CD4-positive, alpha-beta T cell treated with Interleukin-15 for 4 hours (primary cell): Measurements from ENCODE around the gene SAP25.
"Not testable (repeated sequence)": the region's sequence is repeated elsewhere in the genome, so short reads cannot be mapped to it uniquely, and the experiment has no call there.

Experiments
- DNase-seq: peaks from one replicate; pipeline ENCODE4 v3.0.0-alpha.2; 2020; ENCODE audit warnings: low spot score

SAP25 gene

DNA sequence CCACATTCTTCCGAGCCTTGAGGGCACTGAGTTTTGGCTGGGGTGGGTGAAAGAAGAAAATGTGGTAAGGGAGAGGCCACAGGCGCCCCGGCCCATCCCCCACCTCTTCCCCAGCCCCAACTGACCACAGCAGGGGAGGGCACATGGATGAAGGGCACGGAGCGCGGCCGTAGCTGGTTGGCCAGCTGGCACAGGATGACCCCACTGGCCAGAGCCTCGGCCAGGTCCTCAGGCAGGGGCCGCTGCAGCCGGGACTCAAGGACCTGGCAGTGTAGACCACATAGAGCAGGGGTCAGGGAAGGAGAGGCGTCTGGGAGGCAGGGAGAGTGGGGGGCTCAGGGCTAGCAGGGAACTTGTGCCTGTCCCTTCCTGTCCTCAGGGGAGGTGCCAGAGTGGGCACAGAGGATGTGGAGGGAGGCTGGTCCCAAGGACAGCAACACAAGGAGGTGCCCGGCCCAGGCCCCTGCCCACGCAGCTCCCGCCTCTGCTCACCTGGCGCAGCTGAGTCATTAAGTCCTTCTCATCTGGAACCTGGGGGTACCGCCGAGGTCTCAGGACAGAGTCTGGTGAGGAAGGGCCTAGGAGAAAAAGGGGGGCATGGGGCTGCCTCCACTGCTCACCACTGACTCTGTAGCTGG, 2.2 kb upstream of the SAP25 start:
- no peak for DNase-seq

GRCh38 chr7:100575206-100575631, 1.5 kb upstream of the SAP25 start:
- no peak for DNase-seq

GRCh38 chr7:100574362-100575205, 884 bp upstream of the SAP25 start:
- no peak for DNase-seq

DNA sequence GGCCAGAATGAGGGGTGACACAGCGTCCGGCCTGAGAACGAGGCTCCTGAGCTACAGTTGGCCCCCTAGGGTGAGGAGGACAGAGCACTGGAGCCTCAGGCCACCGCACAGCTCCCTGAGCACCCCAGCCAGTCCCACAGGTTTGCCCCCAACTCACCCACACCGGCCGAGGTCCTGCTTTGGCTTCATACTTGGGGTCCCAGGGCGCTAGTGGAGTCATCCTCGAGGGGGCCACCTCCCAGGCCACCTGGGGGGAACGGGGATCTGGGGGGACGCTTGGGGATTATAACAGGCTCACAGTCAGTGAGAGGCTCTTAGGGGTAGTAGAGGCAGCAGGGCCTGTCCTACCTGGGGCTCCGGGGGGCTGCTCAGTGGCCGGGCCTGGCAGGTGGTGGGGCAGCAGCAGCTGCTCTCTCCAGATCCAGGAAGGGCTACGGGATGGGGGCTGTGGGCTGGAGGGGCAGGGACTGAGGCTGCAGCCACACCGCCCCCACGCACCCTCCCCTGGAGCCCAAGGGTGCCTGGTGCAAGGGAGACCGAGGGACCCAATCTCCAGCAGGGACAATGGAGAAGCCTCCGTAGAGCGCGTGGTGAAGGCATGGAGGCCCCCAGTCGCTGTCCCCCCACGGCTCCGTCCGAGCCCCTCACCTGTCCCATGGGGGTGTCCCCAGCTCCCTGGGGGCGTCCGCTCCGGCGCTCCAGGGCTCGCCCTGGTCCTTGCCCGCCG, 588 bp downstream of the SAP25 start:
- DNase-seq = no peak

- no peak for DNase-seq
Measured at GRCh38 chr7:100572281-100572948, 1.3 kb downstream of the SAP25 start.

DNA sequence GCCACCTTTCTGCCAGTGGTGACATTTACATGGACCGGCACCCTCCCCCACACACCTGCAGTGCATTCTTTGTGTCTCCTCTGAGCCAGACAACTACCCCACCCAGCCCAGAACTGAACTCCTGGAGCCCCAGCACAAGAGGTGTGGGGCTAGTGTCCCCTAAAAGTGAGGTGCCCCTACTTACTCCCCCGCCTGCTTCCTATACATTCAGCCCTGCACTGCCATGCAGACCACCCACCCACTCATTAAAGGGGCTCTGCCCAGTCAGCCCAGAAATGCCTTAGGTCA, 1.9 kb downstream of the SAP25 start:
- DNase-seq = no peak

DNA sequence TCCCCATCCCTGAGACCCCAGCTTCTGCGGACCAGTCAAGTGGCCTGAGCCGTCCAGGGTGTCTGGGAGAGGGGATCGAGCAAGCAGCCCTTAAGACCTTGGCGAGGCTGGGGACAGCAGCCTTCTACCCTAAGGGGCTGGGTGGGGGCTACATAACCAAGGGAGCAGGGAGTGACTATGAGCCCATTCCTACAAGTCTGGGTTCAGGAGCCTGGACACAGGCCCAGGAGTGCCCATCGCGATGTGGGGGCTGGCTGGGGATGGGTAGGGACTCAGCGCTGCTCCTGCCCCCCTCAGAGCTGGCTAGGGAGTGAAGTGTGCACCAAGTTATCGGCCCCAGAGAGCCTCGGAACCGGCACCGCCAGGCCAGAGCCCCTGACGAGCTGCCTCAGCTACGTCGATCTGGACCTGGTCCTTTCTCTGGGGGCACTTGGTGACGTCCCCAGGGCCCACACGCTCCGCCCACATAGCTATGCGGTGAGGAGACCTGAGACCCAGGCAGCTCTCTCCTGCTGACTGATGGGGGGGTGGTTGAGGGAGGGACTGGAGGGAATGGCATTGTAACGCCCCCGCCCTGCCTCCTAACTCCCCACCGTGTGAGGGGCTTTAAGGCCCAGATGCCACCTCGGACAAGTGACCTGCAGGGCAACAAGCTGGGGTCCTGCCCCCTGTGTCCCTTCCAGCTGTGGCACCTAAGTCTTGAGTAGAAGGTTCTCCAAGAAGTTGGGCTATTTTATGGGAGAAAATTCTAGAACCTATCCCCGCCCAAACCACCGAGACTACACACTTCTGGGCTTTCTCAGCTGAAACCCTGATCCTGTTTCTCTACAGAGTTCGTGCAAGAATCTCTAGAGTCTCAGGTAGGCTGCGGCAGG, 2.5 kb downstream of the SAP25 start:
- DNase-seq = no peak

GRCh38 chr7:100568896-100569844, 4.5 kb downstream of the SAP25 start:
- DNase-seq = peak; percentile 47

GRCh38 chr7:100568176-100568895, 5.4 kb downstream of the SAP25 start:
- DNase-seq = no peak

GRCh38 chr7:100567751-100568175, 5.9 kb downstream of the SAP25 start:
- no peak for DNase-seq

GRCh38 chr7:100567031-100567730, 6.5 kb downstream of the SAP25 start:
- no peak for DNase-seq

DNA sequence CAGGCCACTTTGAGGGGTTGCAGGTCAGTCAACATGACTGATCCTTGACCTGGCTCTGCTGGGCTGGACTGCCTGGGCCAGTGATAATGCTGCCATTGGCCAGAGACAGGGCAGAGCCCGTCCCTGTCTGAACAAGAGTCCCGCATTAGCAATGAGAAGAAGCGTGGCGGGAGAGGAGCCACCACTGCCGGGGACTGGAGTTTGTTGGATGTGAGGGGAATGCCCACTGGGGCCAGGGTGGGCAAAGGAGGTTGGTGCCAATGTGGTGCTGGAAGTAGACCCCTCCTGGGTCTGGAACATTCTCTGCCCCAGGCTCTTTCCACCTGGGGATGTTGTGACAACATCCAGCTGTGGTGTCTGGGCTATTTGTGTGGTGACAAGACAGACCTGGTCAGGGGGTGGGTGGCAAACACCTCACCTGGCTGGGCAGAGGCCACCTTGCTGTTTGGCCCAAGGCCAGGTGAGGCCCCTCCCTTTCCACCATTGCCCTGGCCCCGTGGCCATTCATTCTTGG, 7.6 kb downstream of the SAP25 start:
- no peak for DNase-seq

GRCh38 chr7:100565133-100565571, 8.5 kb downstream of the SAP25 start:
- no peak for DNase-seq

DNA sequence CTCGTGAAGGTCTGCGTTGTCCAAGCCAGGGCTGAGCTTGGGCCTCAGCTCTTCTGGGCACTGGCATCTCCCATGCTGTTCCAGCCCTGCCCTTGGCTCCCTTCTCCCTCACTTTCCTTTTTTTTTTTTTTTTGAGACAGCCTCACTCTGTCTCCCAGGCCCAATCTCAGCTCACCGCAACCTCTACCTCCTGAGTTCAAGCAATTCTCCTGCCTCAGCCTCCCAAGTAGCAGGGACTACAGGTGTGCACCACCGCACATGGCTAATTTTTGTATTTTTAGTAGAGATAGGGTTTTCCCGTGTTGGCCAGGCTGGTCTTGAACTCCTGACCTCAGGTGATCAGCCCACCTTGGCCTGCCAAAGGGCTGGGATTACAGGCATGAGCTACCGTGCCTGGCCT, 9.3 kb downstream of the SAP25 start:
- DNase-seq = not testable (repeated sequence)

GRCh38 chr7:100563809-100564400, 9.8 kb downstream of the SAP25 start:
- peak; percentile 87 for DNase-seq

DNA sequence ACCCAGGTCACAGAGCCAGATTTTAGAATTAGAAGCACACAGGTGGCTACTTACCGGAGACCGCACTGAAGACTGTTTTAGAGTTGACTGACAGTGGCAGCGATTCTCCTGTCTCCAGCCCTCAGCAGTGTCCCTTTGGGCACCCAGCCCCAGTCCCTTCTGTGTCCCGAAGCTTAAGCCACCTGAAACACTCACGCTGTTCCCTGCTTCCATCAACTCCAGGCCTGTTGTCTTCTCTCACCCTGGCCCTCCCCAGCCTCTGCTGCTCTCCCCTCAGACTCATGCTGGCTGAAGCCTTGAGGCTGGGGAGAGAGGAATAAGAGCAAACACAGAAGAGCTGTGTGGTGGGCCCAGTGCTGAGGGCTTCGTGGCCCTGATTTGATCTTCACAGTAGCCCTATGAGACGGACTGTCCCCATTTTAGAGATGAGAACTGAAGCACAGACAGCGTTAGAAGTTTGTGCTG, 10.6 kb downstream of the SAP25 start:
- no peak for DNase-seq

DNA sequence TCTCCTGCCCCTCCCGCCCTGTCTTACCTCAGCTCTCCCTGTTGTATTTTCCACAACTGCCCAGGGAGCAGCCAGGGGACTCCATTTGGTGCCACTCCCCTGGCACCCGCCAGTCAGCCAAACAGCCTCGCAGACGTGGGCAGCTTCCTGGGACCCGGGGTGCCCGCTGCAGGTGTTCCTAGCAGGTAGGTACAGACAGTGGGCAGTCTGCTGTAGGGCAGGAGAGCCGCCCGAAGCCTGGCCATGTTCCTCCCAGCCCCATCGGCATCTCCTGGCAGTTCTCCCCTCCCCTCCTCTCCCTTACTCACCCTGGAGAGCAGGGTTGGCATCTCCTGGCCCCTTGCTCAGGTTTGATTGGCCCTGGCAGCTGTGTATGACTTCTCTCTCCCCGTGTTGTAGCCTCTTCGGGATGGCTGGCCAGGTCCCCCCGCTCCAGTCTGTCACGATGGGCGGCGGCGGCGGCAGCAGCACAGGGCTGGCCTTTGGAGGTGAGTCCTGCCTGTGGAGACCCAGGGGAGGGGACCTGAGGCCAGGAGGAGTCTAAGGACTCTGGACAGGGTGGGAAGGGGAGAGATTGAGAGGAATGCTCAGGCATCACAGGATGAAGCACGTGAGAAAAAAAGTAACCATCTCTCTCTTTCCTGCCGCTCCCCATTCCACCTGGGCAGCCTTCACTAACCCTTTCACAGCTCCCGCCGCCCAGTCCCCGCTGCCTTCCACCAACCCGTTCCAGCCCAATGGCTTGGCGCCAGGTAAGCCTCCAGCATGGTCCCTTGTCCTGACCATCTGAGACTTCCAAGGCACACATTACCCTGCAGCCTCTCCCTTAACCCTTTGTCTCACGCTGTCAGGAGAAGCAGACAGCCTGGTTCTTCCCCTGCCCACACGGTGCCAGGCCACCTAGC, 11.3 kb downstream of the SAP25 start:
- DNase-seq = no peak
